Erythroblast (primary cell): ENCODE data around the gene FAM163B.

Experiments
- GATA1 ChIP-seq: IDR thresholded peaks from 2 replicates; pipeline ENCODE4 v1.6.1; 2011; ENCODE audit warnings: low read depth, mild to moderate bottlenecking, control low read depth, low read length, moderate library complexity
- POLR2A ChIP-seq: IDR thresholded peaks from 2 replicates; pipeline ENCODE4 v1.6.1; 2011; ENCODE audit warnings: mild to moderate bottlenecking, low read length

GRCh38 chr9:133538176-133538575 is 71.0 kb downstream of the FAM163B start:
- no peak for TF ChIP-seq POLR2A
- TF ChIP-seq GATA1: no peak
